Stromal cell of bone marrow (primary cell): ENCODE measurements around the gene AMOT.

Source experiments
- DNase-seq: peaks from one replicate; pipeline ENCODE4 v3.0.0-alpha.2; 2012; ENCODE audit warnings: low read depth

AMOT gene

DNA sequence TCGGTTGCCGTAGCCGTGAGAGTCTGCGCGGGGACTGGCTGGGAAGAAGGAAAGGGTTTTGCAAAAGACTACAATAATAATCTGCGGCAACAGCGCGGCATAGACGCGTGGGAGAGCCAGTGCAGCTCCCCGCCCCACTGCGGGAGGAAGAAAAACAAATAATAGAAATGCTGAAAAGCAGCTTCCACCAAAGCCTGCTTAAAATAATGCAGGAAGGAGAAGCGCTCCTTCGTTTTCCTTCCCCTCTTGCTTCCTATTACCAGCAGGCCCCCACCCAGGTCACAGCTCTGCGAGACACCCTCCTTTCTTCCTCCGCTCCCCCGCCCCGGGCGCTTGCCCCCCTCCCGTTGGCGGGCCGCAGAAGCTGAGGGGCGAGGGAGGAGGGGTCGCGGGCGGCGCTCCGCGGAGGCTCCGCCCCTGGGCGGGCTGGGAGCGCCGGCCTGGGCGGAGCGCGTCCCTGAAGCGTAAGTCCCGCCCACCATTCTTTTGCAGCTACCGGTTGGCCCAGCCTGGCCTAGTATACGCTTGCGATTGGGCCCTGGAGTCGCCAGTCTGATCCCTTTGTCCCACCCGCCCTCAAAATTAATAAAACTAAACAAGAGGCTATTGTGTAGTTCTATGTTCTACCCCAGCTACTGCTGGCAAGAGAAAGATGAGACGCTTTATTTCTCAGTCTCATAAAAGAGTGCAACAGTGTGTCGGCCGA lies 636 bp upstream of the AMOT start:
- DNase-seq, result peak; percentile 68

DNA sequence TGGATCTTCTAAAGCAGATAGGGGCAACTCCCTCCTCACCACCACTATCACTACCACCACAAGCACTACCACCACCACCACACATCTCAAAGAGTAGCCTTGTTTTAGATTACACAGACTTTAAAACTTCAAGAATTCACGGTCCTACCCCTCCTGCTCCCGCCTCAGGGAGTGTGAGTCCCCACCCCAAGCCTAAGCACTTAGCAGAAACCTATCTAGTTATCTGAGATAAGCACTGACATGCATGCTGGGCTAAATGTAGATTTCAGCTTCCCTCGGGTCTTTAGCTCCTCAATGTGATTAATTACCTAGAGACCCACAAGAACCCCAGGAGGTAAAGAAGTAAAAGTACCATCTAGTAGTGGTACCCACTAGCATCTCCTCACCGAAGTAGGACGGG lies 775 bp downstream of the AMOT start:
- DNase-seq, result no peak

DNA sequence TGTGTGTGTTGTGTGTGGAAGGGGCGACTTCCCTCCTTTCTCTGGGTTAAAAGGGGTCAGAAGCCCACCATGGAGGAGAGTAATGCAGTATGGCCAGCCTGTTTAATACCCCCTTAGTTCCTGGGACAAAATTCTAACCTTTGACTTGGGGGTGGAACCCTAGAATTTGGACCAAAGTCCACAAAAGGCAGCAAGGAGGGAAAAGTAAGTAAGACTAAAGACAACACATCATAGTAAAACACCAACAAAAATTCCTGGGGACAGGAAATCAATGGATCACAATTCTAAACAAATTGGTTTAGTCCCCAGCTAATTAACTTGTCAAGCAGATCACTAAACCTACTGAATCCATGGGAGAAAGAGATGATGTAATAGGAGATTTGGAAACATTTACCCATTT lies 3.1 kb downstream of the AMOT start:
- DNase-seq, result no peak

DNA sequence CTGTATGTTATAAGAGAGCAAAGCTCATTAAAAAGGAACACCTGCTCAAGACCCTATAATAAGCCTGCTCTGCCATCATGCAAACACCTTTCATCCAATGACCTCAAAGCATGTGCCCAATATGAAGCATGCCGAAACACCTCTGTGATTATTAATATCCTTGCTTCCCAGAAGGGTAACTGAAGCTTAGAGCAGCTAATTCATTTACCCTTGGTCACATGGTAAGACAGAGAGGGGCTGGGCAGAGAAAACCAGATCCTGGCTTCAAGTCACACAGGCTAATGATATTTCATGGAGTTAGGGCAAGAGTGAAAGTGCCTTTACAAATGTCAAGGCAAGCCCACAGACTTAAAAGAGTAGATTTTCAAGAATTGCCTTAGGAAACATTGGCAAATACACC lies 5.6 kb downstream of the AMOT start:
- no peak for DNase-seq

DNA sequence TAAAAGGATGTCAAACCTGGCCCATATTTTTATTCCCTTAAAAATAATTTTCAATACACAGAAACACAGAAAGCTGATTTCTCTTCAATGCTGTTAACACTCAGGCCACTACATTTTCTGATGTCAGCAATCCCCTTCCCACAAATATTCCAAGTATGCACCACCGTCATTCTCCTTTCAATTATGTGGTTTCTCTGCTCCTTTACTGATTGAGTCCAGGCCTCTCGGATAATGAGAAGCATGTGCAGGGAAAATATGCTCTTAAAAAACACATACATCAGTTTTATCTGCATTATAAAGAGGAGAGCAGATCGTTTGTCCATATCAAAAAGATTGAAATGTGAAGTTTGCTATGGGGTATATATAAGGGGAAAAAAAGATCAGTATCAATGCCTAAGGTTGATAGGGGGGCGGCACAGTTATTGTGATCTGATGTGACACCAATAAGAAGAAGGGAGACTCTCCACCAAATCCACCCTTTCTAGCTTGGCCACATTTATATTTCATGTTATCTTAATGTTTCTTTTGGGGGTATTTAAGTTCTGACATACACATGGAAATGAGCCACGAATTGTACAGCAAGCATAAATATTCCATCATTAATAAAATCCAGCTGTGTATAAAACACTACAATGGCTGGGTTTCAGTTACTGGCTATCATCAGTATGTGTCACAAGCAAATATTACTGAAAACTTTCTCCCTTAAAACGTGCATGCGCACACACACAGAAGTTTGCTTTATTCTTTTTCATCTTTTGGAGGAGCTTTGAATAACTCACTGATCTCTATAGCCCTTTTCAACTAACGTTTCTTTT lies 6.4 kb downstream of the AMOT start:
- peak; percentile 43 for DNase-seq

DNA sequence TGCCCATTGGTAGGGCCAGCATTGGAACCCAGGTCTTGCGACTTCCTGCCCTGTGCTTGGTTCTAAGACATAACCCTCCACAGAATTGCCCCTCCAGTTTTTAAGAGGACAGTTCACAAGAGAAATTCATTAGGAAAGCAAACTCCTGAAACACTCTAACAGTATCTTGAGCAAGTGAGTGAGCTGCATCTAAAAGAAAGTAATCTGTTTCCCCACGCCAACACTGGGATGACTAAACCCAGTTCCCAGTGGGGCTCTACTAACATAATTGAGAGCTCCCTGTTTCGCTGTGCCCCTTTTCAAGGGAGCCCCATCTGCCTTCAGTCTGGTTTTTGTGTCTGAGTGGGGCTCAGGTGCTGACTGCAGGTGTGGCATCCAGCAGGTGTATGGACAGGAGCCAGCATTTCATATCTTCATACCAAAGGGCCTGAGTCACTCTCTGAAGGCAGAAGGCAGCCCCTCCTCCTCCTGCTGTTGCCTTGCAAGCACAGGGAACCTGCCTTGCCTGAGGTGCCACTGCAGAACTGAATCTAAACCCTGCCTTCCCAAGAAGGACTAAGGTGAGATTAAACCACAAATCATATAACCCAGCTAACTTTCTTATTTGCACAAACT lies 8.0 kb downstream of the AMOT start:
- DNase-seq, result no peak

DNA sequence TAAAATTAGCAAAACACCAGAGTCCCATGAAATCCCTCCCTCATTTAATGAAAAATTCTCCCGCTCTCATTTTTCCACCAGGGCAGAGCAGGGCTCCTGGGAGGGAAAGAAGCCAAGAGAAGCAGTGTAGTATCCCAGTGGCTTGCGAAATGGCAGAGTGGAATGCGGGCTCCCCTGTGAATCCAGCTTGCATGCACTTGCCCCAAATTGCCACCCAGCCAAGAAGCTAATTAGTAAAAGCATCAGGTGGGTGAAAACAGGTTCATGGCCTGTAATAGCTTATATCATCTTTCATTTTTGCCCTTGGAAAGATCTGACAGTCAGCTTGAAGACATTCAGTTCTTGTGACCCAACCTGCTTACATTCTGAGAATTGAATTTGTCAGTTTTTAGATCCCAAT lies 10.1 kb downstream of the AMOT start:
- DNase-seq, result no peak

DNA sequence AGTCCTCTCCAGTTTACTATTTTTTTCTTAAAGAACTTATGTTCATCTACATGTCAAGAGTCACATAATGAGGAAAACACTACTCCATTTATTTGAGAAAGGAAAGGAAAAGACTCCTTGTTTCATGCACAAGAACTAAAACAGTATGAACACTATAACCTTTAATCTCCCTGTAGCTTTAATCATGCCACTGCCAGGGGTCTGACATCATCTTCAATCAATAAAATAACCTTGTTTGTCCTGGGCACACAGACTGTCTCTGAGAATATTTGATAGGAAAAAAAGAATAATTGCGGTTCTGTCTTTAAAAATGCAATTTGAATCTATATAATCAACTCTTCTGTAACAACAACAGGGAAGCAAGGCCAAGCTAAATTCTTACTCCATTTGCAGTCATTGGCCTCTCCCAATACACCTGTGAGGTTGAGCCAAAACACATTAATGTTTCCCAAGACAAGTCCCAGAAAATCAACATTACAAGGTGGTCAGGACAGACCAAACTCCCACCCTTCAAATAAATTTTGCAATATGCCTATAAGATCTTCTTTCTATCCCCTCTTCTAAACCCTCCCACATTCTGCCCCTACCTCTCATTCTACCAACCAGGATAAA lies 13.2 kb downstream of the AMOT start:
- DNase-seq, result no peak

DNA sequence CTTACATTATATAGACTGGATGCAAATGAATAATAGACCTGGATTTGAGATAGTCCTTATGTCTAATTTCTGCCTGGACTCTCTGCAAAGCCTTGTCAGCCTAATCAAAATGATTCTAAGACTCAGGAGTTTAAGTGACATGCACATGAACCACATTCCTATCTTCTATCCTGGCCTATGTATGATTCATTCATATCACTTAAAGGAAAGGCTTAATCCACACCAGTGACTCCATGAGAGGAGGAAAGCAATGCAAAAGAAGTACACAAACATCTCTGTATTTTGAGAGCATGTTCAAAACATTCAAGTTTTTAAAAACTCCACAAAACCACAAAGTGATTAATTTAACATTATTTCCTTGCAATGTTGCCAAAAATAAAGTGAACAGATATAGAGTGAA lies 14.6 kb downstream of the AMOT start:
- DNase-seq, result no peak

DNA sequence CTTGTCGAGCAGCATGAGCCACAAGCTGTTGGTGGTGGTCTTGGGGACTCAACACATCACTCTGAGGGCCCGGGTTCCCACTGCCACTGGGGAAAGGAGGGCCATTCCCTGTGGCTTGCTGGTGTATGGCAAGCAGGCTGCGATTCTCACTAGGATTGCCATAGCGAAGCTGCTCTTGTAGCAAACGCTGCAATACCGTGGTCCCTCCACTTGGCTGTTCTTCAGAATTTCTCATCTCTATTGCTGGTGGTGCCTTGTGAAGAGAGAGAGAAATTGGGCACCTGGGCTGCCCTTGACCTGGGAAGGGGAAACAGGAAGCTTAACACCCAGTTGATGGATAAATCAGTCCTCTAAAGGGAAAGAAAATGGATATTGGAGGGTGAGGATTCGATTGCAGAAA lies 17.7 kb downstream of the AMOT start:
- DNase-seq, result no peak

DNA sequence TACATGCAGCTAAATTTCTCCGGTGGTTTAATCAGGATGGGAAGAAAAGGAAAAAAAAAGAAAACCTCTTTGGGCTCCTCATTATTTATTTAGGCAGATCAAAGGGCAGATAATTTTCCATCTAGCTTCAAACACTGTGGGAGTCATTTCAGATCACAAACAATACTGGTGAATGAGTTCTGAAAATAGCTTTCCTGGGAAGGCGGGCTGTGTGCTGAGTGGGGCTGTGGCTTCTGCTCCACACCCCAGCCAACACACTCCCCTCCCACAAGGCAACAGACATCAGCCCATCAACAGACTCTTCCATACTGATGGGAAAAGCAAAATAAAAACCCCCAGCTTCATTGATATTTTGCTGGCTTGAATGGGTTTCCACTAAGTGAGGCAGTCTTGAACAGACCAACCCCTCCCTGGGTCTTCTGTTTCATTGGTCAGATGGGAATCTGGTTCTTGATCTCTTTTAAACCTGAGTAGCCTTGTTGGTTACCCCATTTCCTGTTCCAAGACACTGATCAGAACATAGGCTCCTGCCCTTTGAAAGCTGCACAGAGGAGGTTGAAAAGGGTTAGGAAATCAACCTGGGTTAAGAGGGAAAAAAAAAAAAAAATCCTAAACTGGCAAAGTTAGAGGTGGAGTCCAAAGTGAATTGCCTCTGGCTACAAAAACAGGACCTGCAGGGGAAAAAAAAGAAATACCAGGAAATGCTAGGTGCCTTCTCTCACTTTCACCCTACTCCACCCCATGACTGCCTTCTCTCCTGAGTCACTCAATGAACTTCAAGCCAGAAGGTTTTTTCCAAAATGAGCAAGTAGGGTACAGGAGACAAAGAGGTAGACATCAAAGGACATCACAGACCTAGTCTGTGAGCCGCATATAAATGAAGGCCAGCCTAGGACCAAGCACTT lies 20.0 kb downstream of the AMOT start:
- no peak for DNase-seq

DNA sequence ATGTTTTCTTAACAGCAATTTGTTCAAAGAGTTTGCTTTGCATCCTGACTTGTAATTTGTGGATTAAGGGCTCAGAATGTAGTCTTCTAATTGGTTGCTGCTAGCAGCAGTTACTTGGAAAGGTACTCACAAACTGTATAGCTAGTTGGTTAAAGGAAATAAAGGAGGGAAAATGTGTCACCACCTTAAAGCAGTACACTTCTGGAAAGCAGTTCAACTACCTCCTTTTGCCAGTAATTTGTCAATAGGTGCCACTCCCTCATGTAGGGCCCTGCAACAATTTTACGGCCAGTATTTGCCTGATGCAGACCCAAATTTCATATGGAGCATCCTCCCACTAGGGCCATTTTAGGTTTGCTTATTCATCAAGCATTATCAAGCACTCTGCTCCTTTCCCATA lies 20.8 kb downstream of the AMOT start:
- no peak for DNase-seq

DNA sequence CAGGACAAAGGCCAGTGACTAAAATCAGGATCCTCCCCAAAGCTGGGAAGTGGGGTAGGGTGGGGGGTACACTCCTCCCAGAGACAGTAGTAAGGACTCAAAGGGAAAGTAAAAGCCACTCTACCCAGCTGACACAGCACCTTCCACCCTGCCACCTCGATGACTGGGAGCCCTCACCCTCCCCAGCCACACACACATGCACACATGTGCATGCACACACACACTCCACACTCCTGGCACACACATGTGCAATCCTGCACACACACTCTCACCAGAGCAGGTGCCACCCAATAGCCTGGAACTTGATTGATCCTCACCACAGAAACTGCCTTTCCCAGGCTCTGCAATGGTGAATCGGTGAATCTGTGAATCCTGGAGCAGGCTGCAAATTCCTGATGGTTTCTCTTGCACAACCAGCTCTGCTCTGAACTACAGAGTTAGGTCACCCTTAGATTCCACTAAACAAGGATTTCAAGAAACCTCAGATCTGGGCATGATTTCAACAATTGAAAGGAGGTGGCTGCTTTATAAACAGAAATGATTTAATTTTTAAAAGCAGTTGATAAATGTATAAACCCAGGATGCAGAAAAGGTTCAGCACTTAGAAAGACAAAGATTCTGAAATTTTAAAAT lies 21.5 kb downstream of the AMOT start:
- DNase-seq, result peak; percentile 69

DNA sequence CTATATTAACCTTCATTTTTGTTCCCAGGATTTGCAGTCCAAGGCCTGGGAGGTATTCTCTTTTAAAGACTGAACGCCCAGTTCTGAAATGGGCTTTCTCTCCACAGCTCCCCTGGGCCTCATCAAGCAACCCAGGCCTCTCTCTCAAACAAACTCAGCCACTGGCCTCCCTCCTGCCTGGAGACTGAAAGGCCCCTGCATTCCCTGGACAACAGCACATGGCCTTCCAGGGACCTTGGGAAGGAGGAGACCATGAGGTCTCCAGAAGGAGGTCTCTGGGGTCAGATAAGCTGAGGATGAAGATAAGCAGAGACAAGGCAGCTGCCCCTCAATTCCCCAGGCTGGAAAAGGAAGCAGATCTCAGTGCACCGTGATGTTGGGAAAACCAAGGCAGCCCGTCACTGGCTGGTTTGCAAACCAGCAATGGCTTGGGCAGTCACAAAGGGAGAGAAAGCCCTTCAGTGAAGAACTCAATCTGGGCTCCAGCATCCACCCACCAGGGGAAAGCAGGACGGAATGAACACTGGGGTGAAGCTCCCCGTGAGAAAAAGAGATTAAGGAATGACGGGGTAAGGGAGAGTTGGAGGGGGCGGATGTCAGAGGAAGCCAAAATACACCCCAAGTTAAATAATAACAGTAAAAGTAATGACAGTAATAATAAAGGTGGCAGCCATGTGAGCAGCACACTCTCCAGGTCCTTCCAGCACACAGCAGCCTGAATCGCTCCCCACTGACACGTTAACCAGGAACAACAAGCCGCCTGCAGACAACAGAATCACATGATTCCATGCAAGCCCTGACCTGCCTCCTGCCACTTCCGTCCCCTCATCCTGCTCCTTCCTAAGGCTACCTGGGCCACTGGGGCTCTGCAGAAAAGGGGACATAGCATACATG lies 22.3 kb downstream of the AMOT start:
- DNase-seq, result no peak

DNA sequence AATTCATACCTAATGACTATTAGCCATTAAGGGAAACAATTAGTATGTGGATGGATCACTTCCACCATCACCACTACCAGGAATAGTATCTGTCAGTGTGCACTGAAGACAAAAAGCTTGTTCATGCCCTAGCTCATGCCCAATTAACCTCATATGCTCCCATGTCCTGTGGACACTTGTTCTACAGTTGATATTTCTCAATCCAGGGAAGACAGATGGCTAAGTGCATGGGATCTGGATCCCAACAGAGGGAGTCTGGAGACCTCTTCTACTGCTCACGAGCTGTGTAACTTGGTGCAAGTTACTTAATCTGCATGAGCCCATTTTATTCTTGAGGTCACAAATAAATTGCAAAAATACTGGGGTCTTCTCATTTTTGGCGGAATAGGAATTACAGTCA lies 23.7 kb downstream of the AMOT start:
- no peak for DNase-seq

DNA sequence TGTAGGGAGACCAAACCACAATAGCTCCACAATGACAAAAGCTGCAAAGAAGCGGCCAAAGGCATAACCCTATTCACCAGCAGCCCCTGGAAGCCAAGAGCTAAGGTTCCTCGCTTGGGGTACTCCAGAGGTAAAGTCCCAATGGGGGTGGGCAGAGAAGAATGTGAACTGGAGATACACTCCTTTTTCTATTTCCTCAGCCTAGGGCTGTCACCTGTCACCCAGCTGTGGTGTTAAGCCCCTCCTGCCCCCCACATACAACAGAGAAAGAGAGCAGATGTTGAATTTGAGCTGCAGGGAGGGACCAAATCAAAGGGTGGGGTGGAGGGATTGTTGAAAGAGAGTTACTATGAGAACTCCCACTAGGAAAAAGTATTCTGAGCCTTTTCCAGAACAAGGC lies 26.1 kb downstream of the AMOT start:
- DNase-seq, result no peak

DNA sequence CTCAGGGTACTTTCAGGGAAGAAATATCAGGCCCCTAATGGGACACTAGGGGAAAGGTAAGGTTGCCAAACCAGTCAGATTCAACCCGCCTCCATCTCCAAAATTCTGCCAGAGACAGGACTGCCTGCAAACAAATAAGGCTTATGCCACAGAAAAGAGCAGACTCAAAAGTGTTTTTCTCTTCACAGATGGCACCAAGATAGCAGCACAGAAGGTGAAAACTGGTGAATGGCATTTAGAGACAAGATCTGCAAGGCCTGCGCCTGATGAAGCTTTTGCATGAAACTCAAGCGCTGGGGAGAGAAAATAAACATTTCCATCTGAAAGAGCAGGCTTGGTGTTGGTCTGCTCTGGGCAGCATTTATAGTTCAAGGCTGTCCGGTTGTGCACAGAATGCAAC lies 27.9 kb downstream of the AMOT start:
- no peak for DNase-seq

DNA sequence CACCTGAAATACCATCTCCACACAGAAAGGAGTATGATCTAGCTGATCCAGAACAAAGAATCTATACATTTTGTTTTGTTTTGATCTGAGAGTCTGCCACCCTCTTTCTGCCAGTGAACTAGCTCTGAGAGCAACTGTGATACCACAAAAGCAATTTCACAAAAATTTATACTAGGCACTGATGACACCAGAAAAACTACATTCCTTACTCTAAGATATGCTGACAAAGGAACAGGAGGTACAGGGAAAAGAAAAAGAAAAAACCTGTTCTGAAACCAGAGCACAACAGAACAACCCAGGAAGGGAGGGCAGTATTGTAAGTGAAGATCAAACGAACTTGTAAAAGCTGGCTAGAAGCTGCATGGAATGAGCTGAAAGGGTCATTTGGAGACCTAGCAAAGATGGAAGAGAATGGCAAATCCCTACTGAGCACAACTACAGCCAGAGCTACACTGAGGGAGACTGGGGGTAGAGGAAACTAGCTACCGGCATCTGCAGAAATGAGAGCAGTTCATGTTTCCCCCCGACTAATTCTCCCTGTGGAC lies 31.9 kb downstream of the AMOT start:
- no peak for DNase-seq

DNA sequence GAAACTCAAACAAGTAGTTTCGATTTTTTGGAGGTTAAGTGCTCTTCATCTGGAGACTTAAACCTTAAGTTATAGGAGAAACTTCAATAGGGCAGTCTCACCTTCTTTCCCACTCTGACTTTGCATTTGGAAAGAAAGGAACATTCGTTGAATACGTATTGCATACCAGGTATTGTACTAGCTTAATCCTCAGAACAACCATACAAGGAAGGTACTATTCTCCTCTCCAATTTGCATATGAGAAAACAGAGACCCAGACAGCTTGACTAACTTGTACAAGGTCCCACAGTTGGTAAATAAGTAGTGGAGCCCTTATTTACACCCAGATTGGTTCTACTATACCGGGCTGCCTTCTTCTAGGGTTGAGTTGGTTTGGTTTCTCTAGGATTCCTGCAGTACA lies 32.6 kb downstream of the AMOT start:
- DNase-seq, result no peak

DNA sequence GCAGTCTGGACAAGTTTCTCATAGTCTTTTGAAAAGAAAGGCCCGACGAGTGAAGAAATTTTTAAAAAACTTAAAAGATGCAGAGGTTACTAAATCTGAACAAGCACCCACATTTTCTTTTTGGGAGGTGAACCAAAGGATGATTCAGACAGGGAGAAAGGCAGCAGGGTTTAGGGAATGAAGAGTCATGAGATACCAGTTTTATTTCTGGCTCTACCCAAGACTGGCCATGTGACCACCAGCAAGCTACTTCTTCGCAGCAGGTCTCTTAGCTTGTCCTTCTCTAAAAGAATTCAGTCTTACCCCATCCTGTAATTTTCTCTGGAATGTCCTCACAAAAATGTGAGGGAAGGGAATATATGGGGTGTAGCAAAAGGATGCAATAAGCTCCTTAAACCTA lies 37.6 kb downstream of the AMOT start:
- no peak for DNase-seq
